Spinal cord (tissue), 10 donors: Measurements from ENCODE around the gene CEP41. TPM values are rescaled to one million over a fixed set of nuclear protein-coding genes. Genes with fewer than 3 reads are reported as not detected.

Experiments
- DNase-seq, 6 donors: peaks; one replicate each; pipeline versions ENCODE4 v3.0.0 to v3.0.0-alpha.2; 2013 to 2015; ENCODE audit warnings: low spot score in 6 of 6, low read depth in 4 of 6
- H3K27ac ChIP-seq: one replicate; pipeline ENCODE4 v1.5.1; 2013; ENCODE audit warnings: low read depth, low read length, control low read depth
- H3K27me3 ChIP-seq: one replicate; pipeline ENCODE4 v1.6.1; 2013; ENCODE audit warnings: low read length; ENCODE audit not compliant: control insufficient read depth, insufficient read depth
- H3K36me3 ChIP-seq: one replicate; pipeline ENCODE4 v1.6.1; 2013; ENCODE audit warnings: low read length; ENCODE audit not compliant: control insufficient read depth, insufficient read depth
- H3K4me1 ChIP-seq: one replicate; pipeline ENCODE4 v1.6.1; 2013; ENCODE audit warnings: low read length; ENCODE audit not compliant: control insufficient read depth, insufficient read depth
- H3K4me3 ChIP-seq: one replicate; pipeline ENCODE4 v1.5.1; 2013; ENCODE audit warnings: low read depth, low read length, control low read depth
- H3K9me3 ChIP-seq: one replicate; pipeline ENCODE4 v1.6.1; 2013; ENCODE audit warnings: low read length; ENCODE audit not compliant: control insufficient read depth, insufficient read depth
- WGBS: methylation state at CpG from one replicate; pipeline ENCODE4 v1.1.5; 2013; ENCODE audit warnings: missing lambda C conversion rate; ENCODE audit not compliant: insufficient coverage; 5-methylcytosine and 5-hydroxymethylcytosine counted together
- polyA plus RNA-seq, 2 donors: library from polyadenylated mRNA; unstranded; fragments of 120-200 nt; gene quantifications; one replicate each; pipeline ENCODE4 v1.2.1, GENCODE V29; 2013; ENCODE audit not compliant: insufficient read length in 2 of 2
- total RNA-seq, 2 donors: library from RNA; depleted of rRNA in 1 of 2; stranded (reverse); fragments of 120-200 nt in 1 of 2; fragments of >200 nt in 1 of 2; gene quantifications; one replicate each; pipeline versions ENCODE4 v1.2.3 to v1.2.4, GENCODE V29; 2013 to 2014
- donor health status: healthy.

Gene CEP41
- total and polyA plus RNA-seq, 4 donors: 12.5 to 27.9 (median 19.7) TPM

- Histone ChIP-seq H3K27ac (no peak overlapping the region), H3K27me3 (no peaks in the 10 kb centered on the region), H3K4me3 (no peak overlapping the region), H3K9me3 (no peaks in the 10 kb centered on the region), H3K36me3 (no peaks in the 10 kb centered on the region), H3K4me1 (peaks cover 46% of the 10 kb centered on the region)
- DNase-seq: no peak
- 85% methylated on average over 4 of the region's 6 CpGs for WGBS
These were observed 74.3 kb downstream of the CEP41 start for GRCh38 chr7:130366564-130366963.

- 36% methylated on average over 10 of the region's 15 CpGs for WGBS
- Histone ChIP-seq H3K9me3 (peaks cover 1% of the 10 kb centered on the region), H3K4me3 (no peak overlapping the region), H3K27ac (peak overlapping the region; percentile 52), H3K4me1 (peaks cover 40% of the 10 kb centered on the region), H3K27me3 (no peaks in the 10 kb centered on the region), H3K36me3 (no peaks in the 10 kb centered on the region)
- peak in 5 of 6 donors; percentile 67 to 98 (median 75) for DNase-seq
These were observed 75.0 kb downstream of the CEP41 start for GRCh38 chr7:130365511-130366441.

GRCh38 chr7:130365088-130365487, 75.7 kb downstream of the CEP41 start:
- peaks cover 38% of the 10 kb centered on the region for H3K4me1 ChIP-seq
- no CpG with 5 or more reads among the region's 2 CpGs for WGBS
- DNase-seq: no peak
- H3K4me3 ChIP-seq: no peak overlapping the region
- peaks cover 2% of the 10 kb centered on the region for H3K9me3 ChIP-seq
- no peaks in the 10 kb centered on the region for H3K36me3 ChIP-seq
- peak overlapping the region; percentile 12 for H3K27ac ChIP-seq
- H3K27me3 ChIP-seq: no peaks in the 10 kb centered on the region

GRCh38 chr7:130364451-130364850, 76.4 kb downstream of the CEP41 start:
- H3K27ac ChIP-seq: no peak overlapping the region
- 100% methylated on average over 4 of the region's 4 CpGs for WGBS
- peaks cover 36% of the 10 kb centered on the region for H3K4me1 ChIP-seq
- H3K4me3 ChIP-seq: no peak overlapping the region
- no peaks in the 10 kb centered on the region for H3K36me3 ChIP-seq
- no peak for DNase-seq
- H3K27me3 ChIP-seq: no peaks in the 10 kb centered on the region
- peaks cover 5% of the 10 kb centered on the region for H3K9me3 ChIP-seq

GRCh38 chr7:130363026-130363847, 77.6 kb downstream of the CEP41 start:
- Histone ChIP-seq H3K9me3 (peaks cover 8% of the 10 kb centered on the region), H3K27ac (no peak overlapping the region), H3K36me3 (no peaks in the 10 kb centered on the region), H3K4me1 (peaks cover 27% of the 10 kb centered on the region), H3K27me3 (no peaks in the 10 kb centered on the region), H3K4me3 (no peak overlapping the region)
- no peak for DNase-seq
- 99% methylated on average over 7 of the region's 8 CpGs for WGBS

GRCh38 chr7:130362251-130362816, 78.5 kb downstream of the CEP41 start:
- no peaks in the 10 kb centered on the region for H3K36me3 ChIP-seq
- DNase-seq: no peak
- H3K27ac ChIP-seq: no peak overlapping the region
- WGBS: 96% methylated on average over 10 of the region's 10 CpGs
- H3K27me3 ChIP-seq: no peaks in the 10 kb centered on the region
- H3K9me3 ChIP-seq: peaks cover 8% of the 10 kb centered on the region
- peaks cover 27% of the 10 kb centered on the region for H3K4me1 ChIP-seq
- H3K4me3 ChIP-seq: no peak overlapping the region

GRCh38 chr7:130361681-130362080, 79.1 kb downstream of the CEP41 start:
- Histone ChIP-seq H3K27me3 (no peaks in the 10 kb centered on the region), H3K4me1 (peaks cover 32% of the 10 kb centered on the region), H3K27ac (no peak overlapping the region), H3K9me3 (peaks cover 8% of the 10 kb centered on the region), H3K4me3 (no peak overlapping the region), H3K36me3 (no peaks in the 10 kb centered on the region)
- 96% methylated on average over 7 of the region's 7 CpGs for WGBS
- DNase-seq: no peak

- no peaks in the 10 kb centered on the region for H3K27me3 ChIP-seq
- H3K4me3 ChIP-seq: no peak overlapping the region
- WGBS: 83% methylated on average over 1 of the region's 3 CpGs
- no peaks in the 10 kb centered on the region for H3K36me3 ChIP-seq
- peaks cover 8% of the 10 kb centered on the region for H3K9me3 ChIP-seq
- no peak for DNase-seq
- H3K27ac ChIP-seq: no peak overlapping the region
- peaks cover 32% of the 10 kb centered on the region for H3K4me1 ChIP-seq
These were observed 80.3 kb downstream of the CEP41 start for GRCh38 chr7:130360518-130360917.

- no peak overlapping the region for H3K27ac ChIP-seq
- H3K9me3 ChIP-seq: peaks cover 8% of the 10 kb centered on the region
- no CpG with 5 or more reads among the region's 5 CpGs for WGBS
- no peak overlapping the region for H3K4me3 ChIP-seq
- DNase-seq: no peak
- H3K36me3 ChIP-seq: no peaks in the 10 kb centered on the region
- peaks cover 21% of the 10 kb centered on the region for H3K4me1 ChIP-seq
- H3K27me3 ChIP-seq: no peaks in the 10 kb centered on the region
These were observed 81.4 kb downstream of the CEP41 start for GRCh38 chr7:130359276-130359857.
